Gastrocnemius medialis (tissue), 4 donors: Measurements from ENCODE around the gene SERTAD3. TPM values are rescaled to one million over a fixed set of nuclear protein-coding genes. Genes with fewer than 3 reads are reported as not detected.
"Not testable (repeated sequence)": the region's sequence is repeated elsewhere in the genome, so short reads cannot be mapped to it uniquely, and the experiment has no call there.

ENCODE experiments used
- ATAC-seq, 2 donors: fragments of 150-250 bp; one replicate each; pipeline ENCODE4 v1.9.1; 2016
- DNase-seq, 2 donors: peaks; one replicate each; pipeline ENCODE4 v3.0.0-alpha.2; 2019
- H3K27ac ChIP-seq, 4 donors: fragments of 200-600 bp; sonication (generic); 1 replicate in 1 of 4; 2 replicates in 3 of 4; pipeline ENCODE4 v1.5.1; 2016 to 2018; ENCODE audit warnings: mild to moderate bottlenecking in 2 of 4, moderate library complexity in 1 of 4
- H3K27me3 ChIP-seq, 3 donors: fragments of 200-600 bp; sonication (generic) in 2 of 3; 1 replicate in 1 of 3; 2 replicates in 2 of 3; pipeline versions ENCODE4 v1.5.1 to v1.6.0; 2016 to 2019; ENCODE audit warnings: mild to moderate bottlenecking in 1 of 3, moderate library complexity in 1 of 3
- H3K36me3 ChIP-seq, 2 donors: fragments of 200-600 bp; sonication (generic) in 1 of 2; one replicate each; pipeline ENCODE4 v1.5.1; 2017 to 2018
- H3K4me1 ChIP-seq, 2 donors: fragments of 200-600 bp; sonication (generic) in 1 of 2; one replicate each; pipeline ENCODE4 v1.5.1; 2016 to 2017; ENCODE audit warnings: mild to moderate bottlenecking in 2 of 2
- H3K4me3 ChIP-seq, 4 donors: fragments of 200-600 bp; sonication (generic) in 3 of 4; 1 replicate in 1 of 4; 2 replicates in 3 of 4; pipeline ENCODE4 v1.5.1; 2016 to 2019; ENCODE audit warnings: mild to moderate bottlenecking in 2 of 4
- H3K9me3 ChIP-seq, 3 donors: fragments of 200-600 bp; sonication (generic) in 2 of 3; 1 replicate in 1 of 3; 2 replicates in 2 of 3; pipeline ENCODE4 v1.5.1; 2016 to 2019
- POLR2A ChIP-seq, 2 donors: fragments of 450-650 bp; IDR thresholded peaks; one replicate each; pipeline ENCODE4 v1.6.1; 2017; ENCODE audit warnings: antibody characterized with exemption in 2 of 2, mild to moderate bottlenecking in 2 of 2, moderate library complexity in 2 of 2
- in situ Hi-C, 4 donors: fragments of 200-750 bp; cut with MboI; loops; one replicate each; pipeline versions ENCODE4 v1.15.0 to v1.8.0; 2017; ENCODE audit warnings: low sequenced_read_pairs in 4 of 4
- intact Hi-C: fragments of 100-400 bp; cut with DNase I; formaldehyde crosslinking; loops from one replicate; pipeline ENCODE4 v1.15.1; 2023; ENCODE audit warnings: low total_unique reads
- total RNA-seq, 4 donors: library from RNA; depleted of rRNA; stranded (reverse); fragments of >200 nt; gene quantifications; one replicate each; pipeline versions ENCODE4 v1.1.0 to v1.2.3, GENCODE V29; 2016
- TF ChIP-seq, protein P1 (sequence below), 5 experiments: fragments of 450-650 bp in 3 of 5; fragments of 200-600 bp in 2 of 5; sonication (generic) in 2 of 5; IDR thresholded peaks in 4 of 5; conservative IDR thresholded peaks in 1 of 5; 1 replicate in 4 of 5; 2 replicates in 1 of 5; pipeline ENCODE4 v1.5.1; 2016 to 2019; ENCODE audit warnings: antibody characterized with exemption in 5 of 5, mild to moderate bottlenecking in 3 of 5, moderate library complexity in 3 of 5

SERTAD3 gene
- total RNA-seq, 4 donors from 2014 or later: 12.7 to 24.4 (median 18.1) TPM

DNA sequence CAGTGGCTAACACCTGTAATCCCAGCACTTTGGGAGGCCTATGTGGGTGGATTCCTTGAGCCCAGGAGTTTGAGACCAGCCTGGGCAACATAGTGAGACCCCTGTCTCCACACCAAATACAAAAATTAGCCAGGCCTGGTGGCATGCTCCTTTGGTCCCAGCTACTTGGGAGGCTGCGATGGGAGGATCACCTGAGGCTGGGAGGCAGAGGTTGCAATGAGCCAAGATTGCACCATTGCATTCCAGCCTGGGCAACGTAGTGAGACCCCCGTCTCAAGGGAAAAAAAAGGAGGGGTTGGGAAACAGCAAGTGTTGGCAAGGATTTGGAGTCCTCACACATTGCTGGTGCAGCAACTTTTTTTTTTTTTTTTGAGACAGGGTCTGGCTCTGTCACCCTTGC, 41.9 kb upstream of the SERTAD3 start:
- H3K9me3 ChIP-seq: no peaks in the 10 kb centered on the region
- intact Hi-C loops: no loop called here
- H3K4me1 ChIP-seq: no peaks in the 10 kb centered on the region
- H3K27ac ChIP-seq: no peak overlapping the region
- no peak overlapping the region for H3K4me3 ChIP-seq
- in situ Hi-C loops: no loop called here
- DNase-seq (no peak), ATAC-seq (no peak)
- TF ChIP-seq, protein P1, sequence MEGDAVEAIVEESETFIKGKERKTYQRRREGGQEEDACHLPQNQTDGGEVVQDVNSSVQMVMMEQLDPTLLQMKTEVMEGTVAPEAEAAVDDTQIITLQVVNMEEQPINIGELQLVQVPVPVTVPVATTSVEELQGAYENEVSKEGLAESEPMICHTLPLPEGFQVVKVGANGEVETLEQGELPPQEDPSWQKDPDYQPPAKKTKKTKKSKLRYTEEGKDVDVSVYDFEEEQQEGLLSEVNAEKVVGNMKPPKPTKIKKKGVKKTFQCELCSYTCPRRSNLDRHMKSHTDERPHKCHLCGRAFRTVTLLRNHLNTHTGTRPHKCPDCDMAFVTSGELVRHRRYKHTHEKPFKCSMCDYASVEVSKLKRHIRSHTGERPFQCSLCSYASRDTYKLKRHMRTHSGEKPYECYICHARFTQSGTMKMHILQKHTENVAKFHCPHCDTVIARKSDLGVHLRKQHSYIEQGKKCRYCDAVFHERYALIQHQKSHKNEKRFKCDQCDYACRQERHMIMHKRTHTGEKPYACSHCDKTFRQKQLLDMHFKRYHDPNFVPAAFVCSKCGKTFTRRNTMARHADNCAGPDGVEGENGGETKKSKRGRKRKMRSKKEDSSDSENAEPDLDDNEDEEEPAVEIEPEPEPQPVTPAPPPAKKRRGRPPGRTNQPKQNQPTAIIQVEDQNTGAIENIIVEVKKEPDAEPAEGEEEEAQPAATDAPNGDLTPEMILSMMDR (IDR thresholded peaks at IDR 0.05 in 4 of 5, conservative IDR thresholded peaks at IDR 0.05 in 1 of 5): no peak
- TF ChIP-seq POLR2A (IDR thresholded peaks at IDR 0.05): no peak
- H3K36me3 ChIP-seq: no peaks in the 10 kb centered on the region
- H3K27me3 ChIP-seq: peaks cover 0 to 5% (median 0%) of the 10 kb centered on the region in 3 donors

DNA sequence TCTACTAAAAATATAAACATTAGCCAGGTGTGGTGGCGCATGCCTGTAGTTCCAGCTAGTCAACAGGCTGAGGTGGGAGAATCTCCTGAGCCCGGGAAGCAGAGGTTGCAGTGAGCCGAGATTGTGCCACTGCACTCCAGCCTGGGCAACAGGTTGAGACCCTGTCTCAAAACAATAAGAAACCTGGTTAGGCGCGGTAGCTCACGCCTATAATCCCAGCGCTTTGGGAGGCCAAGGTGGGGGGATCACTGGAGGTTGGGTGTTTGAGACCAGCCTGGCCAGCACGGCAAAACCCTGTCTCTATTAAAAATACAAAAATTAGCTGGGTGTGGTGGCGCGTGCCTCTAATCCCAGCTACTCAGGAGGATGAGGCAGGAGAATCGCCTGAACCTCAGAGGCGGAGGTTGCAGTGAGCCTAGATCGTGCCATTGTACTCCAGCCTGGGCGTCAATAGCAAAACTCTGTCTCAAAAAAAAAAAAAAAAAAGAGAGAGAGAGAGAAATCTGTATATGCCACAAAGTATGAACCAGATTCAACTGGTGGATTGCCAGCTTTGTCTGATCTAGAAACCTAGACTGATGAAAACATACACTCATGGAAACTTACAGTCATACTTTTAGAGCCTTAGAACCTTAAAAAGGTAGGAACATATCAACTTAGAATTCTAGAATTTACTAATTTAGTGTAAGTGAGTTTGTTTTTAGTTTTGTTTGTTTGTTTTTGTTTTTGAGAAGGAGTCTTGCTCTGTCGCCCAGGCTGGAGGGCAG, 31.9 kb upstream of the SERTAD3 start:
- ATAC-seq, H3K9me3 ChIP-seq, H3K4me3 ChIP-seq, H3K27me3 ChIP-seq, intact Hi-C loops, H3K27ac ChIP-seq, H3K36me3 ChIP-seq, H3K4me1 ChIP-seq, DNase-seq, in situ Hi-C loops: not testable (repeated sequence)

- Histone ChIP-seq H3K27ac (no peak overlapping the region), H3K27me3 (no peaks in the 10 kb centered on the region), H3K36me3 (no peaks in the 10 kb centered on the region), H3K9me3 (no peaks in the 10 kb centered on the region), H3K4me3 (no peak overlapping the region), H3K4me1 (no peaks in the 10 kb centered on the region)
- no peak for ATAC-seq
- TF ChIP-seq, protein P1 (IDR thresholded peaks at IDR 0.05 in 4 of 5, conservative IDR thresholded peaks at IDR 0.05 in 1 of 5): no peak
- TF ChIP-seq POLR2A (IDR thresholded peaks at IDR 0.05): no peak
- in situ Hi-C loops: no loop called here
- DNase-seq: no peak
- intact Hi-C loops: no loop called here
Observed at GRCh38 chr19:40474737-40475136, 30.6 kb upstream of the SERTAD3 start.

- DNase-seq (no peak), ATAC-seq (no peak)
- no peaks in the 10 kb centered on the region for H3K36me3 ChIP-seq
- no peaks in the 10 kb centered on the region for H3K27me3 ChIP-seq
- H3K9me3 ChIP-seq: no peaks in the 10 kb centered on the region
- no peak overlapping the region for H3K4me3 ChIP-seq
- TF ChIP-seq, protein P1 (IDR thresholded peaks at IDR 0.05 in 4 of 5, conservative IDR thresholded peaks at IDR 0.05 in 1 of 5): no peak
- no peak for TF ChIP-seq POLR2A (IDR thresholded peaks at IDR 0.05)
- intact Hi-C loops: no loop called here
- in situ Hi-C loops: no loop called here
- H3K4me1 ChIP-seq: peaks cover 0 to 1% of the 10 kb centered on the region in 2 donors
- H3K27ac ChIP-seq: no peak overlapping the region
Observed at GRCh38 chr19:40472516-40472915, 28.4 kb upstream of the SERTAD3 start.

- intact Hi-C loops (no loop called here), in situ Hi-C loops (no loop called here)
- TF ChIP-seq POLR2A (IDR thresholded peaks at IDR 0.05): no peak
- TF ChIP-seq, protein P1 (IDR thresholded peaks at IDR 0.05 in 4 of 5, conservative IDR thresholded peaks at IDR 0.05 in 1 of 5): no peak
- ATAC-seq (no peak), DNase-seq (no peak)
- H3K27ac ChIP-seq: no peak overlapping the region
- no peak overlapping the region for H3K4me3 ChIP-seq
- H3K9me3 ChIP-seq: no peaks in the 10 kb centered on the region
- H3K27me3 ChIP-seq: no peaks in the 10 kb centered on the region
- no peaks in the 10 kb centered on the region for H3K36me3 ChIP-seq
- H3K4me1 ChIP-seq: peaks cover 0 to 11% of the 10 kb centered on the region in 2 donors
Observed at GRCh38 chr19:40471111-40471510, 27.0 kb upstream of the SERTAD3 start.
